GM19372 (cell line): ENCODE measurements around the gene CYSTM1.

Source experiments
- ATAC-seq: cut with Tn5 transposase; IDR thresholded peaks from one replicate; pipeline ENCODE4 v1.9.1; 2021; ENCODE audit warnings: mild to moderate bottlenecking, low read depth, moderate library complexity; ENCODE audit not compliant: unreplicated experiment

CYSTM1 gene

GRCh38 chr5:140284013-140284412 lies 109.0 kb downstream of the CYSTM1 start:
- no peak for ATAC-seq

GRCh38 chr5:140286424-140286823 lies 111.4 kb downstream of the CYSTM1 start:
- no peak for ATAC-seq

GRCh38 chr5:140287801-140288521 lies 113.0 kb downstream of the CYSTM1 start:
- no peak for ATAC-seq

GRCh38 chr5:140292212-140293036 lies 117.4 kb downstream of the CYSTM1 start:
- ATAC-seq, result no peak
